22Rv1 (cell line): ENCODE measurements around the gene TENM4.

Source experiments
- H3K27ac ChIP-seq: fragments of 450-650 bp; 2 replicates; pipeline ENCODE4 v1.5.1; 2017
- CTCF ChIP-seq: fragments of 450-650 bp; IDR thresholded peaks from 2 replicates; pipeline ENCODE4 v1.5.1; 2017; ENCODE audit warnings: mild to moderate bottlenecking
- ZFX ChIP-seq: fragments of 450-650 bp; IDR thresholded peaks from 2 replicates; pipeline ENCODE4 v1.6.1; 2017; ENCODE audit warnings: antibody characterized with exemption, borderline replicate concordance

Gene TENM4

GRCh38 chr11:78909386-78909785 lies 531.4 kb downstream of the TENM4 start:
- TF ChIP-seq CTCF (no peak), ZFX (no peak)
- H3K27ac ChIP-seq, result no peak overlapping the region

GRCh38 chr11:78907636-78908035 lies 533.2 kb downstream of the TENM4 start:
- TF ChIP-seq CTCF, result no peak
- TF ChIP-seq ZFX, result no peak
- no peak overlapping the region for H3K27ac ChIP-seq

GRCh38 chr11:78906566-78906965 lies 534.3 kb downstream of the TENM4 start:
- no peak for TF ChIP-seq ZFX
- no peak for TF ChIP-seq CTCF
- H3K27ac ChIP-seq, result no peak overlapping the region

GRCh38 chr11:78905756-78906155 lies 535.1 kb downstream of the TENM4 start:
- H3K27ac ChIP-seq, result no peak overlapping the region
- no peak for TF ChIP-seq CTCF
- TF ChIP-seq ZFX, result no peak

GRCh38 chr11:78902771-78903507 lies 537.9 kb downstream of the TENM4 start:
- no peak overlapping the region for H3K27ac ChIP-seq
- no peak for TF ChIP-seq CTCF
- no peak for TF ChIP-seq ZFX

- no peak overlapping the region for H3K27ac ChIP-seq
- TF ChIP-seq CTCF (no peak), ZFX (no peak)
These were observed 539.0 kb downstream of the TENM4 start for GRCh38 chr11:78901831-78902230.

GRCh38 chr11:78898266-78898775 lies 542.5 kb downstream of the TENM4 start:
- TF ChIP-seq ZFX (no peak), CTCF (no peak)
- no peak overlapping the region for H3K27ac ChIP-seq
